Stimulated activated CD4-positive, alpha-beta T cell treated with anti-CD3 and anti-CD28 coated beads, Interleukin-15, amount 100 ng/mL, for 48 hours (primary cell): ENCODE measurements around the gene MBOAT1.
"Not testable (repeated sequence)": the region's sequence is repeated elsewhere in the genome, so short reads cannot be mapped to it uniquely, and the experiment has no call there.

Source experiments
- DNase-seq, 2 donors: peaks; one replicate each; pipeline ENCODE4 v3.0.0-alpha.2; 2020; ENCODE audit warnings: low read depth in 2 of 2

MBOAT1 gene

DNA sequence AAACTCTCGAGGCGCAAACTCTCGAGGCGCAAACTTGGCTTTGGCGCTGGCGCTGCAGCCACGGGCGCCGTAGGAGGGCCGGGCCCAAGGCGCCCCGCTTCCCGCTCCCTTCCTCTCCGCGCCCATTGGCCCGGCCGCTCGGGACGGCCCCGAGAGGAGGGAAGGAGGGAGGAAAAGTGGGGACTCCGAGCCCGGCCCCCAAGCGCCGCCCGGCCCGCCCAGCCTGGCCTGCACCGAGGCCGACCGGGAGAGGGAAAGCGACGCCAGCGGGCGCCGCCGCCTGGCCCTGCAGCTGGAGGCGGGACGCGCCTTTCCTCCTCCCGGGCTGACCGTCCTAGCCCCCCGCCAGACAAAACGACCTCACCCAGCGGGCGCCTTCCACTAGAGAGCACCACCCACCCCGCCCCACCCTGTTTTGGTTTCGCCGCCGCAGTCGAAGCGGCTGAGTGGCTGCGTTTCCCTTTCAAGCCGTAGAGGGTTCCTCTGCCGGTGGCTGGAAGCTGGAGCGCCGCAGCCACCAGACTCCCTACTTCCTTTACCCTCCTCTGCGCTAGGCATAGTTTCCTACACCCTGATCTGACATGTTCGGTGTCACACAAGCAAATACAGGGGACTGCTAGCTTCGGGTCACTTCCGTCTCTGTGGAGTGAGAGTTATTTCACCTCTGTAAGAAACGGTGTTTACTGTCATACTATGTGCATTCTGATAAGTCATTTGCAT, at the start of gene MBOAT1:
MBOAT1 (minus strand) TSS at position 78 of the 720 bp plus-strand sequence. CDS start 235 bp downstream, outside the sequence.
- peak; percentile 42 to 53 for DNase-seq

- DNase-seq, result no peak
These were observed 49.4 kb upstream of the MBOAT1 start for GRCh38 chr6:20261685-20262084.

- no peak for DNase-seq
These were observed 48.1 kb upstream of the MBOAT1 start for GRCh38 chr6:20260360-20260759.

DNA sequence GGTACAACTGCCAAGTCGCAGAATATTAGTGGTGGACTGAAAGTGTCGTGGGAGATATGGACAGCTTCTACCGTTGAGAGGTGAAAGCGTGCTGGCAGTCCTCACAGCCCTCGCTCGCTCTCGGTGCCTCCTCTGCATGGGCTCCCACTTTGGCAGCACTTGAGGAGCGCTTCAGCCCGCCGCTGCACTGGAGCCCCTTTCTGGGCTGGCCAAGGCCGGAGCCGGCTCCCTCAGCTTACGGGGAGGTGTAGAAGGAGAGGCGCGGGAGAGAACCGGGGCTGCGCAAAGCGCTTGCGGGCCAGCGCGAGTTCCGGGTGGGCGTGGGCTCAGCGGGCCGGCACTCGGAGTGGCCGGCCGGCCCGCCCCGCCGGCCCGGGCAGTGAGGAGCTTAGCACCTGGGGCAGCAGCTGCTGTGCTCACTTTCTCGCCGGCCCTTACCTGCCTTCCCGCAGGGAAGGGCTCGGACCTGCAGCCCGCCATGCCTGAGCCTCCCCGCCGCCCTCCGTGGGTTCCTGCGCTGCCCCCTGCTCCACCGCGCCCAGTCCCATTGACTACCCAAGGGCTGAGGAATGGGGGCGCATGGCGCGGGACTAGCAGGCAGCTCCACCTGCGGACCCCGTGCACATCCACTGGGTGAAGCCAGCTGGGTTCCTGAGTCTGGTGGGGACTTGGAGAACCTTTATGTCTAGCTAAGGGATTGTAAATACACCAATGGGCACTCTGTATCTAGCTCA, 47.2 kb upstream of the MBOAT1 start:
- no peak for DNase-seq

GRCh38 chr6:20255428-20255827, 43.2 kb upstream of the MBOAT1 start:
- DNase-seq, result no peak

- no peak for DNase-seq
These were observed 42.0 kb upstream of the MBOAT1 start for GRCh38 chr6:20254295-20254694.

GRCh38 chr6:20253021-20253420, 40.8 kb upstream of the MBOAT1 start:
- DNase-seq, result no peak

- no peak for DNase-seq
These were observed 40.0 kb upstream of the MBOAT1 start for GRCh38 chr6:20252311-20252710.

DNA sequence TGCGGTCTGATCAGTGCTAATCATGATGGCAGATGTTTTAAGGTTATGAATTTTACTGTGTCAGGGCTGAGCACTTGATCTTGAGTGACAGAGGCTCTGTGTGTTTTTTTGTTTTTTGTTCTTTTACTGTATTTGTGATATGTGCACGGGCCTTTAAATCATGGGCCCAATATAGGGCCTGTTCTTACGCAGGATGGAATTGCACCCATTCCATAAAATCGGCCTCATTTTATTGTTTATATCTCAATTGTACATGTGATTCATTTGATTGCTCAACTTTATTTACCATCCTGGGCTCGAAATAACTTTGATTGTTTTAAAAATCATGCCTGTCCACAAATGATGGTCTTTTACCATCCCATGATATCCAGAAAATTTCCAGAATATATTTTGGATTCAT, 39.3 kb upstream of the MBOAT1 start:
- no peak for DNase-seq

GRCh38 chr6:20246125-20246524, 33.9 kb upstream of the MBOAT1 start:
- no peak for DNase-seq

- DNase-seq, result not testable (repeated sequence)
These were observed 32.8 kb upstream of the MBOAT1 start for GRCh38 chr6:20244807-20245681.

- DNase-seq, result no peak
These were observed 31.0 kb upstream of the MBOAT1 start for GRCh38 chr6:20243288-20243687.

- no peak for DNase-seq
These were observed 30.1 kb upstream of the MBOAT1 start for GRCh38 chr6:20242397-20242796.

GRCh38 chr6:20241102-20241501, 28.8 kb upstream of the MBOAT1 start:
- DNase-seq, result no peak

- no peak for DNase-seq
These were observed 26.7 kb upstream of the MBOAT1 start for GRCh38 chr6:20238688-20239587.

DNA sequence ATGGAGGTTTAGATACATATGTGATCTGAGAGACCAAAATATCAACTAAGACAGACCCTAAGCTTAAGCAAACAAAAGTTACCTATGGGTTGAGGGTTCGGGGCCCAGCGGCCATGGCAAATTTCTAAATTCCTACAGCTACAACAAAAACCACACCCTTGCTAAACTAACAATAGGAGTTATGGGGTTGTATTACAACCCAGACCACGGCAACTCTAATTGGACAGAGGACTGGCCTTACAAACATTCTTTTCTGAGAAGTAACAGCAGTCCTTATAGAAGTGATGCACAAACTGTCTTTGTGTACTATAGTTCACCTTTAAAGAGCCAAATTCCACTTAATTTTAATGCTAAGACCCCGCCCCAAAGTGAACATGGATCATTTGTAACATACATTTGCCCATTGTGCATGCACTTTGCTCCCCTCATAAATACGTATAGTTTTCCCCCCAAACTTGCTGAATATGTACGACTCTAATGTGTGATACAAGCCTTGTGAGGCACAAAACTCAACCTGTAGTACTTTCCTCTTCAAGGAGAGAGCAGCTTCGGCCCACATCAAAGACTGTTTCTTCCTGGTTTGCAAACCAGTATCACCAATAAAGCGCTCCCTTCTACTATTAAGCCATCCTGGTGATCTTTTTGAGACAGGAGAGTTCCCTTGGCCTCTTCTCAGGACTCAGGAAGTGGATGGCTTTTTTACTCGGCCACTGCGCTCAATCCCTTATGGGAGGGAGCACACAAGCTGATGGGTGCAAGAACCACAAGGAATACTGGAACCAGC, 25.6 kb upstream of the MBOAT1 start:
- DNase-seq, result no peak

- DNase-seq, result no peak
These were observed 24.8 kb upstream of the MBOAT1 start for GRCh38 chr6:20236909-20237600.

GRCh38 chr6:20236344-20236743, 24.1 kb upstream of the MBOAT1 start:
- no peak for DNase-seq

DNA sequence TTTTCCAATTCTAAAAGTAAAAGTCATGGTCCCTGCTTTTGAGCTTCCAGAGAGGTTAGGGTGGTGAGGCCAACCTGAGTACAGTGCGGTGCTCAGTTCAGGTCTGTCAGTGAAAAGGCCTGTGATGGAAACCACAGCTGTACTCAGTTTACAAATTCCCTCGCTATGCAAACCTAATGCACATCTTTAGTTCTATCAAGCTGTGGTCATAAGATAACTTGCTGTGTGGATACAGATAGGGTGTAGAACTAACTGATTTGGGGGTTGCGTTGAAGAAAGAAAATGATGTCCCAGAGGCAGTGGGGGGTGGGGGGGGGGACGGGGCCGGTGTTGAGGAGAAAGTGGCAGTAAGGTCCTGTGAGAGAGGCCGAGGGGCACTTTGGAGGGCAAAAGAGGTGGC, 22.8 kb upstream of the MBOAT1 start:
- no peak for DNase-seq

DNA sequence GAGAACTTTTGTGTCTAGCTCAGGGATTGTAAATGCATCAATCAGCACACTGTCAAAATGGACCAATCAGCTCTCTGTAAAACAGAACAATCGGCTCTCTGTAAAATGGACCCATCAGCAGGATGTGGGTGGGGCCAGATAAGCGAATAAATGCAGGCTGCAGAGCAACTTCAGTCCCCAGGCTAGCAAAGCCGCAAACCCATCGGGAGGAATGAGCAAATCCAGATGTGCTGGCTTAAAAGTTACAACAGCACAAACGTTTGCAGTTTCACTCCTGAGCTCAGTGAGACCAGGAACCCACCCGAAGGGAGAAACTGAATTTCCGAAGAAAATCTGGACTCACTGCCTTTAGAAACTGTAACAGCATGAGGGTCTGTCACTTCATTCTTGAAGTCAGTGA, 21.9 kb upstream of the MBOAT1 start:
- DNase-seq, result no peak
